Kidney (tissue), 14 donors: Measurements from ENCODE around the gene DTYMK. TPM values are rescaled to one million over a fixed set of nuclear protein-coding genes. Genes with fewer than 3 reads are reported as not detected.

Source experiments
- DNase-seq, 5 donors: peaks; one replicate each; pipeline ENCODE4 v3.0.0-alpha.2; 2013 to 2020
- FAIRE-seq: peaks from 2 replicates; lab custom pipeline; 2012; peaks lifted over from hg19 to GRCh38; lab: Jason Lieb, UNC
- H3K27ac ChIP-seq, 2 donors: one replicate each; pipeline ENCODE4 v1.7.0; 2013; ENCODE audit warnings: low read depth in 2 of 2, low read length in 2 of 2, inconsistent platforms in 1 of 2
- H3K27me3 ChIP-seq: one replicate; pipeline ENCODE4 v1.7.1; 2013; ENCODE audit warnings: low read length, inconsistent platforms; ENCODE audit not compliant: control insufficient read depth, insufficient read depth
- H3K36me3 ChIP-seq, 3 donors: one replicate each; pipeline versions ENCODE4 v1.7.0 to v1.7.1; 2013; ENCODE audit warnings: low read length in 3 of 3, control low read depth in 1 of 3, inconsistent platforms in 1 of 3; ENCODE audit not compliant: insufficient read depth in 3 of 3, control insufficient read depth in 2 of 3
- H3K4me1 ChIP-seq, 3 donors: one replicate each; pipeline versions ENCODE4 v1.7.0 to v1.7.1; 2013; ENCODE audit warnings: low read length in 3 of 3, inconsistent platforms in 1 of 3, low read depth in 1 of 3; ENCODE audit not compliant: control insufficient read depth in 2 of 3, insufficient read depth in 2 of 3
- H3K4me3 ChIP-seq, 3 donors: one replicate each; pipeline versions ENCODE4 v1.7.0 to v1.8.1; 2013; ENCODE audit warnings: low read length in 3 of 3, control low read depth in 1 of 3, inconsistent platforms in 1 of 3
- H3K9ac ChIP-seq, 3 donors: one replicate each; pipeline versions ENCODE4 v1.7.0 to v1.7.1; 2013; ENCODE audit warnings: low read length in 3 of 3, control low read depth in 1 of 3, inconsistent platforms in 1 of 3
- H3K9me3 ChIP-seq, 3 donors: one replicate each; pipeline versions ENCODE4 v1.7.0 to v1.7.1; 2013; ENCODE audit warnings: low read length in 3 of 3, control low read depth in 1 of 3, inconsistent platforms in 1 of 3; ENCODE audit not compliant: control insufficient read depth in 2 of 3, insufficient read depth in 1 of 3
- CTCF ChIP-seq: IDR thresholded peaks from 3 replicates; pipeline ENCODE4 v1.5.1; 2012; ENCODE audit warnings: mild to moderate bottlenecking, moderate library complexity, borderline replicate concordance; ENCODE audit not compliant: insufficient read depth; ENCODE audit errors: extremely low read depth
- intact Hi-C: fragments of 100-400 bp; cut with DNase I; formaldehyde crosslinking; loops from one replicate; pipeline ENCODE4 v1.11.1; 2022
- polyA plus RNA-seq: library from polyadenylated mRNA; stranded (reverse); fragments of 350-450 nt; fragmentation: Illumina TruSeq; extraction: RNeasy Lipid Tissue Mini Kit (QIAGEN cat#74804); gene quantifications from one replicate; pipeline ENCODE4 v1.2.3, GENCODE V29; 2014; ENCODE audit warnings: low read depth, low replicate concordance; ENCODE audit not compliant: insufficient read depth
- total RNA-seq: library from RNA; stranded (reverse); fragmentation: NEBNext Ultra II Directional; extraction: Animal tissue kit (Norgen Biotek cat#: 25700); gene quantifications from one replicate; pipeline ENCODE4 v1.2.1, GENCODE V29; 2021
- donor health status: control.
- donor health status: control.
- donor health status: control.
- donor health status: control.
- donor health status: control.
- donor health status: DM: yes; HTN: yes; CAD: no.
- donor health status: Normal renal cell carcinoma (clear cell type).

DTYMK gene
- total and polyA plus RNA-seq, 2 donors from 2014 or later, result 19.0 to 27.1 TPM

- Histone ChIP-seq H3K27me3 (no peaks in the 10 kb centered on the region), H3K36me3 (peaks cover 0 to 3% (median 2%) of the 10 kb centered on the region in 3 donors), H3K9ac (no peak overlapping the region), H3K4me3 (no peak overlapping the region), H3K27ac (no peak overlapping the region), H3K9me3 (no peaks in the 10 kb centered on the region), H3K4me1 (no peaks in the 10 kb centered on the region)
- FAIRE-seq (no peak), DNase-seq (no peak)
- TF ChIP-seq CTCF, result no peak
- intact Hi-C loops, result no loop called here
Observed at GRCh38 chr2:241678784-241679540, 7.7 kb downstream of the DTYMK start.

- DNase-seq (no peak), FAIRE-seq (no peak)
- intact Hi-C loops, result no loop called here
- no peaks in the 10 kb centered on the region for H3K27me3 ChIP-seq
- H3K4me1 ChIP-seq, result no peaks in the 10 kb centered on the region
- H3K36me3 ChIP-seq, result peaks cover 0 to 3% (median 2%) of the 10 kb centered on the region in 3 donors
- no peak for TF ChIP-seq CTCF
- no peak overlapping the region for H3K9ac ChIP-seq
- no peaks in the 10 kb centered on the region for H3K9me3 ChIP-seq
- no peak overlapping the region for H3K4me3 ChIP-seq
- no peak overlapping the region for H3K27ac ChIP-seq
Observed at GRCh38 chr2:241678307-241678706, 8.3 kb downstream of the DTYMK start.

GRCh38 chr2:241677392-241677791 lies 9.2 kb downstream of the DTYMK start:
- no peaks in the 10 kb centered on the region for H3K4me1 ChIP-seq
- peaks cover 0 to 3% (median 0%) of the 10 kb centered on the region in 3 donors for H3K36me3 ChIP-seq
- intact Hi-C loops, result no loop called here
- H3K27me3 ChIP-seq, result no peaks in the 10 kb centered on the region
- no peaks in the 10 kb centered on the region for H3K9me3 ChIP-seq
- no peak overlapping the region for H3K9ac ChIP-seq
- DNase-seq (no peak), FAIRE-seq (no peak)
- H3K27ac ChIP-seq, result no peak overlapping the region
- no peak for TF ChIP-seq CTCF
- H3K4me3 ChIP-seq, result no peak overlapping the region
